Measurements from ENCODE around the gene PLCH1.

- TF ChIP-seq CTCF (conservative IDR thresholded peaks at IDR 0.05) (no peak), ZFX (IDR thresholded peaks at IDR 0.05) (no peak)
Measured at GRCh38 chr3:155535098-155535497, 209.8 kb downstream of the PLCH1 start.

Data from C4-2B (cell line).